DMS53 treated with DMSO at 0.1 percent for 48 hours (cell line): ENCODE results near the gene TMSB10.
"Not testable (repeated sequence)": the region's sequence is repeated elsewhere in the genome, so short reads cannot be mapped to it uniquely, and the experiment has no call there.

ENCODE experiments used
- DNase-seq: peaks from one replicate; lab custom pipeline; 2025; ENCODE audit not compliant: unreplicated experiment; lab: John Stamatoyannopoulos, UW

The TMSB10 gene

GRCh38 chr2:84905181-84906107 lies at the start of gene TMSB10:
TMSB10 (plus strand) TSS chr2:84905656.
- DNase-seq, result peak; percentile 75

GRCh38 chr2:84855731-84856130 lies 49.7 kb upstream of the TMSB10 start:
- DNase-seq, result no peak

- no peak for DNase-seq
Measured at GRCh38 chr2:84856787-84857186, 48.7 kb upstream of the TMSB10 start.

GRCh38 chr2:84857566-84857965 lies 47.9 kb upstream of the TMSB10 start:
- no peak for DNase-seq

GRCh38 chr2:84858123-84858522 lies 47.3 kb upstream of the TMSB10 start:
- DNase-seq, result no peak

- no peak for DNase-seq
Measured at GRCh38 chr2:84858937-84859336, 46.5 kb upstream of the TMSB10 start.

GRCh38 chr2:84861539-84861938 lies 43.9 kb upstream of the TMSB10 start:
- no peak for DNase-seq

GRCh38 chr2:84862006-84862405 lies 43.5 kb upstream of the TMSB10 start:
- DNase-seq, result no peak

- DNase-seq, result peak; percentile 43
Measured at GRCh38 chr2:84865181-84865783, 40.2 kb upstream of the TMSB10 start.

GRCh38 chr2:84866122-84866521 lies 39.3 kb upstream of the TMSB10 start:
- no peak for DNase-seq

GRCh38 chr2:84868327-84868726 lies 37.1 kb upstream of the TMSB10 start:
- DNase-seq, result not testable (repeated sequence)

GRCh38 chr2:84870306-84870705 lies 35.1 kb upstream of the TMSB10 start:
- DNase-seq, result no peak

GRCh38 chr2:84872691-84873090 lies 32.8 kb upstream of the TMSB10 start:
- not testable (repeated sequence) for DNase-seq

- no peak for DNase-seq
Measured at GRCh38 chr2:84873350-84873749, 32.1 kb upstream of the TMSB10 start.

GRCh38 chr2:84874381-84875212 lies 30.9 kb upstream of the TMSB10 start:
- DNase-seq, result no peak

GRCh38 chr2:84875213-84875560 lies 30.3 kb upstream of the TMSB10 start:
- no peak for DNase-seq

- not testable (repeated sequence) for DNase-seq
Measured at GRCh38 chr2:84875619-84876018, 29.8 kb upstream of the TMSB10 start.

- no peak for DNase-seq
Measured at GRCh38 chr2:84876369-84876768, 29.1 kb upstream of the TMSB10 start.

GRCh38 chr2:84878459-84878858 lies 27.0 kb upstream of the TMSB10 start:
- no peak for DNase-seq

- DNase-seq, result no peak
Measured at GRCh38 chr2:84878896-84879583, 26.4 kb upstream of the TMSB10 start.
